PFSK-1 (cell line): ENCODE measurements around the gene TMBIM4.

ENCODE experiments used
- FOXP2 ChIP-seq: optimal IDR thresholded peaks from 2 replicates; pipeline ENCODE3; 2011; ENCODE audit warnings: borderline replicate concordance, control low read depth, inconsistent platforms; ENCODE audit not compliant: insufficient read depth; ENCODE audit errors: extremely low read length, extremely low read depth
- POLR2AphosphoS5 ChIP-seq: IDR thresholded peaks from 2 replicates; pipeline ENCODE4 v1.6.1; 2012; ENCODE audit warnings: low read depth, mild to moderate bottlenecking, control low read depth, low read length, moderate library complexity
- SIN3A ChIP-seq: IDR thresholded peaks from 2 replicates; pipeline ENCODE4 v1.6.1; 2012; ENCODE audit warnings: mild to moderate bottlenecking, low read length, moderate library complexity, borderline replicate concordance; ENCODE audit not compliant: insufficient read depth
- TAF1 ChIP-seq: IDR thresholded peaks from 2 replicates; pipeline ENCODE4 v1.6.1; 2012; ENCODE audit warnings: low read length, control low read depth, borderline replicate concordance; ENCODE audit not compliant: insufficient read depth
- TF ChIP-seq, protein P1 (sequence below), 2 experiments: IDR thresholded peaks; 2 replicates each; pipeline versions ENCODE4 v1.6.1 to v1.8.0; 2011 to 2012; ENCODE audit warnings: low read depth in 2 of 2, low read length in 2 of 2, control low read depth in 1 of 2, inconsistent platforms in 1 of 2, mild to moderate bottlenecking in 1 of 2, moderate library complexity in 1 of 2; ENCODE audit not compliant: insufficient read depth in 1 of 2

TMBIM4 gene

DNA sequence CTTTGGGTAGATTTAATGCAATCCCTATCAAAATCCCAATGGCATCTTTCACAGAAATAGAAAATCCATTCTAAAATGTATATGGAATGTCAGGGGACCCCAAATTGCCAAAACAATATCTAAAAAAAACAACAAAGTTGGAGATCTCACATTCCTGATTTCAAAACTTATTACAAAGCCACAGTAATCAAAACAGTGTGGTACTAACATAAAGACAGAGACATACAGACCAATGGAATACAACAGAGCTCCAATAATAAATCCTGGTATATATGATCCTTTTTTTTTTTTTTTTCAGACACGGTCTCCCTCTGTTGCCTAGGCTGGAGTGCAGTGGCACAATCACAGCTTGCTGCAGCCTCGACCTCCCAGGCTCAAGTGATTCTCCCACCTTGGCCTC lies 4.7 kb downstream of the TMBIM4 start:
- TF ChIP-seq SIN3A = no peak
- no peak for TF ChIP-seq FOXP2
- TF ChIP-seq, protein P1, sequence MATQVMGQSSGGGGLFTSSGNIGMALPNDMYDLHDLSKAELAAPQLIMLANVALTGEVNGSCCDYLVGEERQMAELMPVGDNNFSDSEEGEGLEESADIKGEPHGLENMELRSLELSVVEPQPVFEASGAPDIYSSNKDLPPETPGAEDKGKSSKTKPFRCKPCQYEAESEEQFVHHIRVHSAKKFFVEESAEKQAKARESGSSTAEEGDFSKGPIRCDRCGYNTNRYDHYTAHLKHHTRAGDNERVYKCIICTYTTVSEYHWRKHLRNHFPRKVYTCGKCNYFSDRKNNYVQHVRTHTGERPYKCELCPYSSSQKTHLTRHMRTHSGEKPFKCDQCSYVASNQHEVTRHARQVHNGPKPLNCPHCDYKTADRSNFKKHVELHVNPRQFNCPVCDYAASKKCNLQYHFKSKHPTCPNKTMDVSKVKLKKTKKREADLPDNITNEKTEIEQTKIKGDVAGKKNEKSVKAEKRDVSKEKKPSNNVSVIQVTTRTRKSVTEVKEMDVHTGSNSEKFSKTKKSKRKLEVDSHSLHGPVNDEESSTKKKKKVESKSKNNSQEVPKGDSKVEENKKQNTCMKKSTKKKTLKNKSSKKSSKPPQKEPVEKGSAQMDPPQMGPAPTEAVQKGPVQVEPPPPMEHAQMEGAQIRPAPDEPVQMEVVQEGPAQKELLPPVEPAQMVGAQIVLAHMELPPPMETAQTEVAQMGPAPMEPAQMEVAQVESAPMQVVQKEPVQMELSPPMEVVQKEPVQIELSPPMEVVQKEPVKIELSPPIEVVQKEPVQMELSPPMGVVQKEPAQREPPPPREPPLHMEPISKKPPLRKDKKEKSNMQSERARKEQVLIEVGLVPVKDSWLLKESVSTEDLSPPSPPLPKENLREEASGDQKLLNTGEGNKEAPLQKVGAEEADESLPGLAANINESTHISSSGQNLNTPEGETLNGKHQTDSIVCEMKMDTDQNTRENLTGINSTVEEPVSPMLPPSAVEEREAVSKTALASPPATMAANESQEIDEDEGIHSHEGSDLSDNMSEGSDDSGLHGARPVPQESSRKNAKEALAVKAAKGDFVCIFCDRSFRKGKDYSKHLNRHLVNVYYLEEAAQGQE (IDR thresholded peaks at IDR 0.05; ENCODE audit: insufficient read depth in 1 of 2, low read depth in 2 of 2, low read length in 2 of 2) = no peak
- TF ChIP-seq POLR2AphosphoS5 = no peak
- no peak for TF ChIP-seq TAF1

DNA sequence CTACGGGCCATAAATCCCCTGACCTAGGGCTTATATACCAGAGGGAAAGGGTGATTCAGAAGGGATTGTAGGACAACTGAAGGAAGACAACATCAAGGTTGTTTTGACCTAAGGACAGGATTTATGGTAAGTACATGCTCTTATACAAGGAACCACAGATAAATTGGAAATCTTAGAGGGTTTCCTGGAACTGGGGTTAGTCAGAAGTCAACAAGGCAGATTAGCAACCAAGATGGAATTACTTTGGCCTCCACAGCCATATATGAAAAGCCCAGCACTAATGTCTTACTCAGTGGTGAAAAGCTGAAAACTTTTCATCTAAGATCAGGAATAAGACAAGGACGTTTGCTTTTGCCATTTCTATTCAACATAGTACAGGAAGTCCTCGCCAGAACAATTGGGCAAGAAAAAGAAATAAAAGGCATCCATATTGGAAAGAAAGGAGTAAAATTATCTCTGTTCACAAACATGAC lies 5.4 kb downstream of the TMBIM4 start:
- TF ChIP-seq SIN3A (no peak), TAF1 (no peak), FOXP2 (no peak), POLR2AphosphoS5 (no peak)
- TF ChIP-seq, protein P1 (IDR thresholded peaks at IDR 0.05; ENCODE audit: insufficient read depth in 1 of 2, low read depth in 2 of 2, low read length in 2 of 2) = no peak

DNA sequence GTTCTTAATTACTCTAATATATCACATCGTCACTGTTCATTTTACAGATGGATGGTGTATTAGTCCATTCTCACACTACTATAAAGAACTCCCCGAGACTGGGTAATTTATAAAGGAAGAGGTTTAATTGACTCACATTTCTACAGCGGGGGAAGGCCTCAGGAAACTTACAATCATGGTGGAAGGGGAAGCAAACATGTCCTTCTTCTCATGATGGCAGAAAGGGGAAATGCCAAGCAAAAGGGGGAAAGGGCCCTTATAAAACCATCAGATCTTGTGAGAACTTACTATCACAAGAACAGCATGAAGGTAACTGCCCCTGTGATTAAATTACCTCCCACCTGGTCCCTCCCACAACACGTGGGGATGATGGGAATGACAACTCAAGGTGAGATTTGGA lies 6.5 kb downstream of the TMBIM4 start:
- TF ChIP-seq SIN3A (no peak), POLR2AphosphoS5 (no peak), TAF1 (no peak), FOXP2 (no peak)
- TF ChIP-seq, protein P1 (IDR thresholded peaks at IDR 0.05; ENCODE audit: insufficient read depth in 1 of 2, low read depth in 2 of 2, low read length in 2 of 2) = no peak

DNA sequence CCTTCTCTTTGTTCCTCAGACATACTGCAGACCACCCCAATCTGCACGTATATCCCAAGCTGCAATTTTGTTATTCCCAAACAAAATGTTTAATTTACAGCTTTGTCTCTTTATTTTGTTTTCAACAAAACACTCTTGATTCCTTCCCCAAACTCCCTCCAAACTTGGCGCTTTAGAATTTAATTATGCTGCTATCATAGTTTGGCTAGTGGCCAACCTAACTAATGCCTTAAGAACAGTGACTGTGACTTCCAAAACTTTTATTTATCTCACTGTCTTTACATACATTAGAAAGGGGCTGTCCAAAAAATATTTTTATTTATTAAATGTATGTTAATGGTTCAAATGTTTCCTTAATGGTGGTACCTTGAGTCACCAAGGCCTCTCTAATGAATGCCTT lies 7.1 kb downstream of the TMBIM4 start:
- TF ChIP-seq POLR2AphosphoS5 (no peak), SIN3A (no peak), FOXP2 (no peak), TAF1 (no peak)
- TF ChIP-seq, protein P1 (IDR thresholded peaks at IDR 0.05; ENCODE audit: insufficient read depth in 1 of 2, low read depth in 2 of 2, low read length in 2 of 2) = no peak

DNA sequence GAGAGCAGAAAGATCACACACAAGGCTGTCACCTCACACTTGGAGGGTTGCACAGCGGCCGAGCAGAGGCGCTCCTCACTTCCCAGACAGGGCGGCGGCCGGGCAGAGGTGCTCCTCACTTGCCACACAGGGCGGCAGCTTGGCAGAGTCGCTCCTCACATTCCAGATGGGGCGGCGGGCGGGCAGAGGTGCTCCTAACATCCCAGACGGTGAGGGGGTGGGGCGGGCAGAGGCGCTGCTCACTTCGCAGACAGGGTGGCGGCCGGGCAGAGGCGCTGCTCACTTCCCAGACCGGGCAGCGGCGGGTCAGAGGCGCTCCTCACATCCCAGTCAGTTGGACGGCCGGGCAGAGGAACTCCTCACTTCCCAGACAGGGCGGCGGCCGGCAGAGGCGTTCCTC lies 9.1 kb downstream of the TMBIM4 start:
- TF ChIP-seq, protein P1 (IDR thresholded peaks at IDR 0.05; ENCODE audit: insufficient read depth in 1 of 2, low read depth in 2 of 2, low read length in 2 of 2) = no peak
- TF ChIP-seq FOXP2 = no peak
- TF ChIP-seq TAF1 = no peak
- TF ChIP-seq POLR2AphosphoS5 = no peak
- no peak for TF ChIP-seq SIN3A
